Measurements from ENCODE around the gene ZNF609.
A peak's percentile ranks its signal among the peaks of the same experiment; 100 is the strongest.
"Not testable (repeated sequence)": the region's sequence is repeated elsewhere in the genome, so short reads cannot be mapped to it uniquely, and the experiment has no call there.

Gene ZNF609

DNA sequence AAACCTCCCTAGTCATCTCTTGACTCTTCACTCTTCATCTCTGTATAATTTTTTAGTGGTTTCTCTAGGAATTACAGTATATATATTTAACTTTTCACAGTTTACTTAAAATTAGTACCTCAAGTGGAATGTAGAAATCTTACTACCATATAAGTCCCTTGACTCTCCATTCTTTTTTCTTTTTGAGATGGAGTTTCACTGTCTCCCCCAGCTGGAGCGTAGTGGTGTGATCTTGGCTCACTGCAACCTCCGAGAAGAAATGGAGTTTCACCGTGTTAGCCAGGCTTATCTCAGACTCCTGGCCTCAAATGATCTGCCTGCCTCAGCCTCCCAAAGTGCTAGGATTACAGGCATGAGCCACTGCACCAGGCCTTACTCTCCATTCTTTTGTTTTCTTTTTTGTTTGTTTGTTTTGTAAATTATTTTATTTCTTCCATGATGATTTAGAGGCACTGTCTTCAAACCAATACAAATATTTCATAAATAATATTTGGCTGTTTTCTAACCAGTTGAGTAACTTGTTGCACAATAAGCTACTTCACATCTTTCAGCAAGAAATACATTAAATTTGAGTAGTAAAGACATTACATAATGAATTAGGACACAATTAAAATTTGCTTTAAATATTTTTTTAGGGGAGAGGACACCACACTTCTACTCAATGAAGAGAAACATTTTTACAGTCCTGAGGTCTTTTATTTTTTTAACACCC is 170.2 kb downstream of the ZNF609 start:
- DNase-seq, result no peak

DNA sequence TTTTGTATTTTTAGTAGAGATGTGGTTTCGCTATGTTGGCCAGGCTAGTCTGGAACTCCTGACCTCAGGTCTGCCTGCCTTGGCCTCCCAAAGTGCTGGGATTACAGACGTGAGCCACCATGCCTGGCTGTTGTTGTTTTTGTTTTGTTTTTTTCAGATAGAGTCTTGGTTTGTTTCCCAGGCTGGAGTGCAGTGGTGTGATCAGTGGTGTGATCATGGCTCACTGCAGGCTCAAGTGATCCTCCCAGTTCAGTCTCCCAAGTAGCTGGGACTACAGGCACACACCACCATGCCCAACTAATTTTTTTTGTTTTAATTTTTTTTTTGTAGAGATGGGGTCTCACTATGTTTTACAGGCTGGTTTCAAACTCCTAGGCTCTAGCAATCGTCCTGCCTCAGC is 172.3 kb downstream of the ZNF609 start:
- DNase-seq, result not testable (repeated sequence)

DNA sequence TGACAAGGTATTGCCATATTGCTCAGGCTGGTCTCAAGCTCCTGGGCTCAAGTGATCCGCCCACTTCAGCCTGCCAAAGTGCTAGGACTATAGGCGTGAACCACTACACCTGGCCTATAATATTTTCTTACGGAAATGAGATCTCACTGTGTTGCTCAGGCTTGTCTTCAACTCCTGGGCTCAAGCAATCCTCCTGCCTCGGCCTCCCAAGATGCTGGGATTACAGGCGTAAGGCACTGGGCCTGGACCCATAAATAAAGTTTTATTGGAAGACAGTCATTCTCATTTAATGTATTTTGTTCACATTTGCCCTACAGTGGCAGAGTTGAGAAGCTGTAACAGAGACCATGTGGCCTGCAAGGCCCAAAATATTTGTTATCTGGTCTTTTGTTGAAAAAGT is 173.0 kb downstream of the ZNF609 start:
- no peak for DNase-seq

DNA sequence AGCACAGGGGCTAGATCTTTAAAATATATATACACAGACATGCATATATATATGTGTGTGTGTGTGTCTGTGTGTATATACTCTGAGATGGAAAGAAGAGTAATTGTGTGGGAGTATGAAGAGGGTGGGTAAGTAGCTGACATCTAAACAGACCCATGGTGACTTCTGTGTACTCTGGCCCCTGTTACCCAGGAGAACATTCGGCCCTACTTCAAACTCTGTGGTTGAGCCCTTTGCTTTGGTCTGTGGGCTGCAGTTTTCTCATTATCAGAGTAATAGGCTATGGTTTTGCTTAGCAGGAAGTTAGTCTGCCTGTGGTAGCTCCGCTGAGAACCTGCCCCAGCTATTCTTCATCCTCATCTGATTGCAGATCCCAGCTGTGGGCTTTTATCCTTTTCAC is 173.6 kb downstream of the ZNF609 start:
- no peak for DNase-seq

DNA sequence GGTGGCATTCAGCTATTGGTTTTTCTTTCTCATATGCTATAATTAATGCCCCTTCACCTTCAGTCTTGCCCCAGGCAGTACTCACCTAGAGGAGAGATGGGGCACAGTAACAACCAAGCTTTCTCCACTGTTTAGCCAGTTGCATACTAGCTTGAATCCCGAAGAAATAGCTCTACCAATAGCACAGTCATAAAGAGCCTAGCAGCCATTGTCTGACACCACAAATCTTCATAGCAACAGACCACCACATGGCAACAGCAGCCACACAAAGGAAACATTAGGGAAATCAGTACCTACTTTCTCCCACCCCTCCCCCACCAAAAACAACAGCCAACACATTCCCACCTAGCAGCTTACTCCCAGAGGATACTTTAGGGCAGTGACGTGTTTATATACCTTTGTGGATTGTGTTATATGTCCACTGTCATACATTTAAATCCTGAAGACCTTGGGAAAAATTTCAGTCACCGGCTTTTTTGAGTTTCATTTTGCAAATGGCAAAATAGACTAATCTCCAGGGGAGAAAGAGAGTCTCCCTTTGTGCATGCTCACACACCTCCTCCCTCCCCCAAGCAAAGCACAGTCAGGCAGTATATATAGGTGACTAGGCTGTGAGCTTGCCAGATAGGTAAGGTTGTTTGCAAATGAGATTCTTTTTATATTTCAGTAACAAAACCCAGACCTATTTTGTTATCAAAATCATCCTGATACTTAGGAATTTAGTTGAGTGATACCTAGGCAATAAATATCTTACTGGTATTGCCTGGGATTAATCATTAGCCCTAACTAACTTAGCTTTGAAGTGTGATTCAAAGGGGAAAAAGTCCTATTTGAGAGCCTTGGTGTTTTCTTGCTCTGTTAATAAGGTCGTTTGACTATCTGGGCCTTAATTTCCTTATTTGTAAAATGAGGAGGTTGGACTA is 174.5 kb downstream of the ZNF609 start:
- DNase-seq, result peak; percentile 42

DNA sequence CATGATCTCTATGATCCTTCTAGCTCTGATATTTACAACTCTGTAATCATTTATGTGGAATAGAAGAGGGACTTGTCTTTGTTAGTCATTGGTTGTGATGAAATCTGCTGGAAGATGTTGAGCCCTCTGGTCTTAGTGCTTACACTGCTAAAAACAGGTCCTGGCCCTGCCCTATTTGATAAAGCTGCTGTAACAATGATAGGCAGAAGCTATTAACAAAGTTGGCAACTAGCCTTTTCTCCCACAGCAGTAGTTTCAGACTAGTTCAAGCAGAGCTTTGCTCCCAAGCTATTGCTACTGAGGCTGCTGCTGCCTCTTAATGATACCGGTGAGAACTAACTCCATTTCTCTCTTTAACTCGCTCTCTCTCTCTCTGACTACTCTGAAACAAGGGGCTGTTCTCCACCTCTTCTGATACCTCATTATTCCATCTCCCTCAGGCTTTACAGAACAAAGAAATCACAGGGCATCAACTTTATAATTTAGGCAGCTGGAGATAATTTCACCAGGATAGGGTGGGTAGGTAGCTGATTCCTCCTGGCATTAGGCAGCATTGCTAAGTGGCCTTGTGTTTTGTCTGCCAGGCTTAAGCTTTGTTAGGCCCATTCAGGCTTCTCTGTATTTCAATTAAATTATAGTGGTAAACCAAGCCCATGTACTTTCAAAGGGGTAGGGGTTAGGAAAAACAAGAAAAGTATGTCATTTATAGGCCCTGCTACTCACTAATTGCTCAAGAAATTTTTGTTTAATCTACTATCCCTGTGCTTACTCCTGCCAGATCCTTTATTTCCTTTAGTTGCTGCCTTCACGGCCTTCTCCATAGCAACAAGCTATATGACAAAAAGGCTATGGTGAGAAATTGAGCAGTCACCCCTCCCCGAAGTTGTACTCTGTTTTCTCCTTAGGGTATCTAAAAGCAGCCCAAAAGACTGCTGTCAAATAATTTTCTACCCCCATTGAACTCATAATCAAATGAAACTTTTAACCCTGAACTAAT is 175.4 kb downstream of the ZNF609 start:
- DNase-seq, result peak; percentile 57

DNA sequence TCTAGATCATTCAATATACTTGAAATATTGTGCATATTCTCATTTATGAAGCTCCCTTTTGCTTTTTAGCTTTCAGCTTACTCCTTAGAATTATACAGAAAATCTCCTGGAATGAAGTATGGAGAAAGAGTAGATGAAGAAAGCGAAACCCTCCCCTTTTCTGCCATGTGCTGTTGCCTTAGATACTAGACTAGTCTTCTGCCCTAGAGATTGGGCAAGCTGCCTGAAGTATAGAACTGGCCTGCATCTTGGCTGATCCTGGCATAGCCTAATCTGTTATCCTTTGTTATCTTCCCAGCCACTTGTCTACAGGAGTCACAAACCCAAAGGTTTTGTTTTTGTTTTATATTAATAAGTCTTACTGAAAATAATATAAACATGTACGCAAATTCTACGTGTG is 176.2 kb downstream of the ZNF609 start:
- no peak for DNase-seq

DNA sequence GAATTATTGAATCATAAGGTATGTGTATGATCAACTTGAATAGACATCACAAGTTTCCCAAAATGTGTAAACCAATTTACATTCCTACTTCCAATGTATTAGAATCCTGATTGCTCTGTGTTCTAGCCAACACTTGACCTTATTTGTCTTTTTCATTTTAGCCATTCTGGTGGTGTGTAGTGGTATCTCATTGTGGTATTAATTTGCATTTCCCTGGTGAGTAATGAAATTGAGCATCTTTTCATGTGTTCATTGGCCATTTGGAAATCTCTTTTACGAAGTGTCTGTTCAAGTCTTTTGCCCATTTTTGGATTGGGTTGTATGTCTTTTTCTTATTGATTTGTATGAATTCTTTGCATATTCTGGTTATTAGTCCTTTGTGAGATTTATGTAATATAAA is 177.0 kb downstream of the ZNF609 start:
- no peak for DNase-seq

DNA sequence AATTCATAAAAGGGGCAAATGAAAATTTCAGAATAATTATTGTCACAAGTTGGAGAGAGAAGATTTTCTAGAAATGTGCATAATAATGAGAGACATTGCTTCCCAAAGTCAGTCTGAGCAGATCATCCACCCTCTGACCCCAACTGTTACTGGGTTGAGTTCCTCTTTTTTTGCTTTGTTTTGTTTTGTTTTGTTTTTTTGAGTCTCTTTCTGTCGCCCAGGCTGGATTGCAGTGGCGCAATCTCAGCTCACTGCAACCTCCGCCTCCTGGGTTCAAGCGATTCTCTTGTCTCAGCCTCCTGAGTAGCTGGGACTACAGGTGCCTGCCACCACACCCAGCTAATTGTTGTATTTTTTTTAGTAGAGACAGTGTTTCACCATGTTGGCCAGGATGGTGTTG is 179.4 kb downstream of the ZNF609 start:
- DNase-seq, result not testable (repeated sequence)

DNA sequence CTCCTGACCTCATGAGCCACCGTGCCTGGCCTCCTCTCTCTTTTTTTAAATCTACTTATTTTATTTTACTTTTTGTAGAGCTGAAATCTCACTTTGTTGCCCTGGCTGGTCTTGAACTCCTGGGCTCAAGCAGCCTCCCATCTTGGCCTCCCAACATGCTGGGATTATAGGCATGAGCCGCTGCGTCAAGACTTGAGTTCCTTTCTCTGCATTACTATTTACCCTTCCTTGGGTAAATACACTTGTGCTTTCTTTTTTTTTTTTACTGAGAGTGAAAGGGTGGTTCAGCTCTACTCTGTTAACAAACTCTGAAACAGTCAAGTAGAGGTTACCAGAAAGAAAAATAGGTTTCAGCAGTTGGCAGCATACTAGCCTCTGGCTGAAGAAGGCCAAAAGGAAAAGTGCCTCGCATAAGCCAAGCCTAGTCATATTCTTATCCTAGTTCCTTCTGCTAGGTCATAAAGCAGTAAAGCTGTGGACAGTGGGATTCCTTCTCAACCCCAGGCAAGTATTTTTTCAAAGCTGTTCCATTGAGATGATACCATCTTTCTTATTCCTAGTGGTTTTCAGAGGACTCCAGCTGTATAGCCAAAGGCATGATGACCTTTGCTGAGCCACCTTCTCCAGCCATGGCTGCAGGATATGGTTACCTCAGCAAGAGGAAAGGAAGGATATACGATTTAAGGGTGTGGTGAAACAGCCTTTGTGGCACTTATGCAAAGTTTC is 179.9 kb downstream of the ZNF609 start:
- no peak for DNase-seq

DNA sequence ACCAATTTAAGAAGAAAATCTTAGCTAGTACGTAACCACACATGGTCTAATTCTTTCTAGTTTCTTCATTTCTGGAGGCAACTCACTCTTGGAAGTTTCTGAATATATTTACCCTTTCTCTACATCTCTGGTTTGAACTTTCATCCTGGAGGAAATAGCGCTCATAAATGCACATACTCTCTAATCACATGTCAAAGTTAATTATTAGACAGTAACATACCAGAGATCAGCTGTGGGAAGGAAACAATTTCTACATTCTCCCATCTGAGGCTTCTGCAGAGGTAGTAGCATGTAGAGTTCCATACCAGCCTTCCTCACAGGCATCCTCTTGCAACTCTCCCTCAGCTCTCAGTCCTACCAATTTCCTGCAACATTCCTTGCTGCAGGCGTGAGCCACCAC is 182.5 kb downstream of the ZNF609 start:
- DNase-seq, result no peak

DNA sequence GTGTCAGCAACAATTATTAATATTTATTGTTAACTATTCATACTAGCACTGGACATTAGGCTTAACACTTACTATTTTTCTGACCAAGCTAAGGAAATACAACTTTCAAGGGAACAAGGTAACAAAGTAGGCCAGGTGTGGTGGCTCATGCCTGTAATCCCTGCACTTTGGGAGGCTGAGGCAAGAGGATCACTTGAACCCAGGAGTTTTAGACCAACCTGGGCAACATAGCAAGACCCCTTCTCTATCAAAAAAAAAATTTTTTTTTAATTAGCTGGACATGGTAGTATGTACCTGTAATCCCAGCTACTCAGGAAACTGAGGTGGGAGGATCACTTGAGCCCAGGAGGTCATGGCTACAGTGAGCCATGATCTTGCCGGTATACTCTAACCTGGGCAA is 183.3 kb downstream of the ZNF609 start:
- DNase-seq, result no peak

DNA sequence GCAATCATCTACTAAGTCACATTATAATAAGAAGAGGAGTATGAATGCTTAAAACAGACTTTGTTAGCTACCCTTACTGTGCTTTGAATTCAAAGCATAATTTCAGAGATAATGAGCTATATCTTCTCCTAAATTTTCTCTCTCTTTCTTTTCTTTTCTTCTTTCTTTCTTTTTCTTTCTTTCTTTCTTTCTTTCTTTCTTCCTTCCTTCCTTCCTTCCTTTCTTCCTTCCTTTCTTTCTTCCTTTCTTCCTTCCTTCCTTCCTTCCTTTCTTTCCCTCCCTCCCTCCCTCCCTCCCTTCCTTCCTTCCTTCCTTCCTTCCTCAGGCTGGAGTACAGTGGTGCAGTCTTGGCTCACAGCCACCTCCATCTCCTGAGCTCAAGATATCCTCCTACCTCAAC is 184.4 kb downstream of the ZNF609 start:
- not testable (repeated sequence) for DNase-seq

DNA sequence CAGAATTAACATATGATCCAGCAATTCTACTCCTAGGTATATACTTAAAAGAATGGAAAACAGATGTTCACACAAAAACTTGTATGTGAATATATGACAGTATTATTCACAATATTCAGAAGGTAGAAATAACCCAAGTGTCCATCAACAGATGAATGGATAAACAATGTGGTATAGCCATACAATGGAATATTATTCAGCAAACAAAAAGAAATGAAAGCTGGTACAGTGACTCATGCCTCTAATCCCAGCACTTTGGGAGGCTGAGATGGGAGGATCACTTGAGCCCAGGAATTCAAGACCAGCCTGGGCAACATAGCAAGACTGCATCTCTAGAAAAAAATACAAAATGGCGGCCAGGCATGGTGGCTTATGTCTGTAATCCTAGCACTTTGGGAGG is 185.6 kb downstream of the ZNF609 start:
- DNase-seq, result no peak

DNA sequence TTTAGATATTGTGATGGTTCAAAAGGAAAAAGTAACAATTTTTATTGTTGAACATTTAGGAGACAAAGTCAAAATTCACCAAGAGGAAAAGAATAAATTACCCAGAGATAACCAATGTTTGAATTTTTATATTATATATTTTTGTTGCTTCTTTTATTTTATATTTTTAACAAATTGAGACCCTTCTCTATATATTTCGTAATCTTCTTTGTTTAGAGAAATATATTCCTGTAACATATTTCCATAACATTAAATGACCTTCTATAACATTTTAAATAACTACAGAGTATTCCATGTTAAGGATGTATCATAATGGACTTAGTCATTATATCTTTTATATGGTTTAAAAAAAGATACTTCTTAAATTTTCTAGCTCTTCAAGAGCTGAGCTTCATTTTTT is 187.0 kb downstream of the ZNF609 start:
- no peak for DNase-seq

DNA sequence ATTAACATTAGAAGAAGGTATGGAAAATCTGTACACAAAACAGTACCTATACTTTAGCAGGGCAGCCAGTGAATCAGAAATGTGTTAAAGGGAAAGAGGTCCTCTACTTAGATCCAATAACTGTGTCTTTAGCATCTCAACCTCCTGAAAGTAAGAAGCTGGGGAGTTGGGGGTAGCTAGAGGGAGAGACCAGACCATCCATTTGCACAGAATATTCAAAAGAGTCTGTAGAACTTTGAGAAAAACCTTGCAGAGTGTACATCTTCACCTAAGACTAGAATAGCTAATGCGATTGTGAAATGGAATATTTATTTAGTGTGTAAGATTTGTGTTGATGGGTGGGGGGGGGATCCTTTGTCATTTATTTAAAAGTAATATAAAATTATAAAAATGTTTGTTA is 190.2 kb downstream of the ZNF609 start:
- no peak for DNase-seq

DNA sequence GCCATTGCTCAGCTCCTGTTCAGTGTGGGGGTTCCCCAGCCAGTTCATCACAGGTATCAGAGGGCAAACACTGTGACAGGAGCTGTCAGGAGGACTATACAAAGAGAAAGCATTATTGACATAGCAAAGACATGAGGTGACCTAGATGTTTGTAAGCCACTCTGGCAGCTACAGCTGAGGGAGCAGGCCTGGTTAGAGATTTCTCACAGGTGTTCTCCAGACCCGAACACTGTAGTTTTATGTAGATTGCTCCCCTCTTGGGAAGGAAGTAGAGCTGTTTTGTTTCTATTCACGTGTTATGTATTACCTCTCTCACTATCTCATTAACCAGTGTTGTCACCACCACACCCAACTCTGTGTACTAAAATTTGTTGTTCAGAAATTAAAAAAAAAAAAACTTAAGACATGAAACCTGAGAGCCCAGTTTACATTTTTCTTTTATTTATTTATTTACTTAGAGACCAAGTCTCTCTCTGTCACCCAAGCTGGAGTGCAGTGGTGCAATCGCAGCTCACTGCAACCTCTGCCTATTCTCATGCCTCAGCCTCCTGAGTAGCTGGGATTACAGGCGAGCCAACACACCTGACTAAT is 191.3 kb downstream of the ZNF609 start:
- peak; percentile 36 for DNase-seq

DNA sequence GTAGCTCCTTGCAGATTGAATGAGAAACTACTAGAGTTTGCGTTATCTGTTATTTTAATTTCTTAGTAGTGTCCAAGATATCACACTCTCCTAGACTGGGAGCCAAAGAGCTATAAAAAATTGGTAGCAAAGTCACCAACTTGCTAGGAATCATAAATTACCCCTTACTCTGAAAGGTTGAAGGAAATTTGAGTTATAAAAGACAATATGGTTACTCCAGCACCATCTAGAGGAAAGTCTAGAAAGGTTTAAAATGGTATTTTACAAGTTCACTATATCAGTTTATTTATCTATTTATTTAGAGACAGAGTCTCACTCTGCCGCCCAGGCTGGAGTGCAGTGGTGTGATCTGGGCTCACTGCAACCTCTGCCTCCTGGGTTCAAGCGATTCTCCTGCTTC is 193.4 kb downstream of the ZNF609 start:
- no peak for DNase-seq

DNA sequence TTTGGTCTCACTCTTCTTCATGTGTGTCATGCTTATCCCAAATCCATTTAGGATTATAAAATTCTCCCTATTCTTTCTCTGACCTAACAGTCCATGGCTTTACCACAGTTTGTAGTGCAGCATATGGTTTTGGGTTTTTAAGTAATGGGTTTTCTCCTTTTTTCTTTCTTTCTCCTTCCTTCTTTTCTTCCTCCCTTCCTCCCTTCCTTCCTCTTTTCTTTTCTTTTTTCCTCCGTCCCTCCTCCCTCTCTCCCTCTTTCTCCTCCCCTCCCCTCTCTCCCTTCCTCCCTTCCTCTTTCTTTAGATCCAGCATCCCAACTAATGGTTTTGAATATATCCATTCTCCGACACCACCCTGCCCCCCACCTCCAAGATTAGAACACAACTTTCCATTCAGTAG is 196.1 kb downstream of the ZNF609 start:
- DNase-seq, result no peak

DNA sequence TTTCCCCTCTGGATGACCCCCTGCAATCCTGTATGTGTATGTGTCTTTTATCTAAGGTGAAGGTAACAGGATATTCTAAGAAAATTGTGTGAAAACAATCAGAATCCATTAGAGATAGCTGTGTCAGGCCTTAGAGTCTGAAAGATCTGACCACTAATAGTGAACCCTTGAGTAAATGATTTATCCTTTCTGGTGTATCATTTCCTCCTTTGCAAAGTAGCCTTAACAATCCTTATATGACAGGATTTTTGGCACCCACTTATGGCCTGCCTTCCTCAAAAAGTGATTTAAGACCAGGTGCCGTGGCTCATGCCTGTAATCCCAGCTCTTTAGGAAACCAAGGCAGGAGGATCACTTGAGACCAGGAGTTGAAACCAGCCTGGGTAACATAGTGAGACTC is 204.8 kb downstream of the ZNF609 start:
- DNase-seq, result no peak

DNA sequence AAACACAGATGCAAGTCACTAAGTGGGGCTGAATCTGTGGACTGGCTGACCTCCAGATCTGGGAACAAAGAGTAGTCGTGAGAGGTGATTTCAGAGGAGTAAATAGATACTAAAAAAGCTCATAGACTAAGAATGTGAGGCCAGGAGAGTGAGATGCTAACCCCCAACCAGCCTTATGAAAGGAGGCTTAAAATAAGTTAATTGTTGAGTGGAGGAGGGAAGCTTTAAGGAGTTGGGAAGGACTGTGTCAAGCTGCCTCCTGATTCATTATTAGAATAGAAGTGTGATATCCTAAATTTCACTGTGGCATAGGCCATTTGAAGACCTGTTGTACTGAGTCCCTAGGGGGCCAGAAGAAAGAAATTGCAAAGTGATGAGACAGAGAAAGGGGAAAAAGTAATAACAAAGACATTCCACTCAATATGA is 207.4 kb downstream of the ZNF609 start:
- no peak for DNase-seq

DNA sequence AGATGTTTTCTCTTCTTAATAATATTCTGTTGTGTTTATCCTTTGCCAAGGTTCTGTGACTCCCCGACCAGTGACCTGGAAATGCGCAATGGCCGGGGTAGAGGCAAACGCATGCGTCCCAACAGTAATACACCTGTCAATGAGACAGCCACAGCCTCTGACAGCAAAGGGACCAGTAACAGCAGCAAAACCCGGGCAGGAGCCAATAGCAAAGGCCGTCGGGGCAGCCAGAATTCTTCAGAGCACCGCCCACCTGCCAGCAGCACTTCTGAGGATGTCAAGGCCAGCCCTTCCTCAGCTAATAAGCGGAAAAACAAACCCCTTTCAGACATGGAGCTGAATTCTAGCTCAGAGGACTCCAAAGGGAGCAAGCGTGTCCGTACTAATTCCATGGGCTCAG is 213.5 kb downstream of the ZNF609 start:
- no peak for DNase-seq

All from NCI-H1417 treated with DMSO at 0.1 percent for 48 hours (cell line).